Activated CD4-positive, alpha-beta T cell treated with anti-CD3 and anti-CD28 coated beads for 48 hours (primary cell): ENCODE measurements around the gene RLF.

Source experiments
- DNase-seq: peaks from one replicate; pipeline ENCODE4 v3.0.0-alpha.2; 2020

The RLF gene, protein sequence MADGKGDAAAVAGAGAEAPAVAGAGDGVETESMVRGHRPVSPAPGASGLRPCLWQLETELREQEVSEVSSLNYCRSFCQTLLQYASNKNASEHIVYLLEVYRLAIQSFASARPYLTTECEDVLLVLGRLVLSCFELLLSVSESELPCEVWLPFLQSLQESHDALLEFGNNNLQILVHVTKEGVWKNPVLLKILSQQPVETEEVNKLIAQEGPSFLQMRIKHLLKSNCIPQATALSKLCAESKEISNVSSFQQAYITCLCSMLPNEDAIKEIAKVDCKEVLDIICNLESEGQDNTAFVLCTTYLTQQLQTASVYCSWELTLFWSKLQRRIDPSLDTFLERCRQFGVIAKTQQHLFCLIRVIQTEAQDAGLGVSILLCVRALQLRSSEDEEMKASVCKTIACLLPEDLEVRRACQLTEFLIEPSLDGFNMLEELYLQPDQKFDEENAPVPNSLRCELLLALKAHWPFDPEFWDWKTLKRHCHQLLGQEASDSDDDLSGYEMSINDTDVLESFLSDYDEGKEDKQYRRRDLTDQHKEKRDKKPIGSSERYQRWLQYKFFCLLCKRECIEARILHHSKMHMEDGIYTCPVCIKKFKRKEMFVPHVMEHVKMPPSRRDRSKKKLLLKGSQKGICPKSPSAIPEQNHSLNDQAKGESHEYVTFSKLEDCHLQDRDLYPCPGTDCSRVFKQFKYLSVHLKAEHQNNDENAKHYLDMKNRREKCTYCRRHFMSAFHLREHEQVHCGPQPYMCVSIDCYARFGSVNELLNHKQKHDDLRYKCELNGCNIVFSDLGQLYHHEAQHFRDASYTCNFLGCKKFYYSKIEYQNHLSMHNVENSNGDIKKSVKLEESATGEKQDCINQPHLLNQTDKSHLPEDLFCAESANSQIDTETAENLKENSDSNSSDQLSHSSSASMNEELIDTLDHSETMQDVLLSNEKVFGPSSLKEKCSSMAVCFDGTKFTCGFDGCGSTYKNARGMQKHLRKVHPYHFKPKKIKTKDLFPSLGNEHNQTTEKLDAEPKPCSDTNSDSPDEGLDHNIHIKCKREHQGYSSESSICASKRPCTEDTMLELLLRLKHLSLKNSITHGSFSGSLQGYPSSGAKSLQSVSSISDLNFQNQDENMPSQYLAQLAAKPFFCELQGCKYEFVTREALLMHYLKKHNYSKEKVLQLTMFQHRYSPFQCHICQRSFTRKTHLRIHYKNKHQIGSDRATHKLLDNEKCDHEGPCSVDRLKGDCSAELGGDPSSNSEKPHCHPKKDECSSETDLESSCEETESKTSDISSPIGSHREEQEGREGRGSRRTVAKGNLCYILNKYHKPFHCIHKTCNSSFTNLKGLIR (N-terminal part only)

DNA sequence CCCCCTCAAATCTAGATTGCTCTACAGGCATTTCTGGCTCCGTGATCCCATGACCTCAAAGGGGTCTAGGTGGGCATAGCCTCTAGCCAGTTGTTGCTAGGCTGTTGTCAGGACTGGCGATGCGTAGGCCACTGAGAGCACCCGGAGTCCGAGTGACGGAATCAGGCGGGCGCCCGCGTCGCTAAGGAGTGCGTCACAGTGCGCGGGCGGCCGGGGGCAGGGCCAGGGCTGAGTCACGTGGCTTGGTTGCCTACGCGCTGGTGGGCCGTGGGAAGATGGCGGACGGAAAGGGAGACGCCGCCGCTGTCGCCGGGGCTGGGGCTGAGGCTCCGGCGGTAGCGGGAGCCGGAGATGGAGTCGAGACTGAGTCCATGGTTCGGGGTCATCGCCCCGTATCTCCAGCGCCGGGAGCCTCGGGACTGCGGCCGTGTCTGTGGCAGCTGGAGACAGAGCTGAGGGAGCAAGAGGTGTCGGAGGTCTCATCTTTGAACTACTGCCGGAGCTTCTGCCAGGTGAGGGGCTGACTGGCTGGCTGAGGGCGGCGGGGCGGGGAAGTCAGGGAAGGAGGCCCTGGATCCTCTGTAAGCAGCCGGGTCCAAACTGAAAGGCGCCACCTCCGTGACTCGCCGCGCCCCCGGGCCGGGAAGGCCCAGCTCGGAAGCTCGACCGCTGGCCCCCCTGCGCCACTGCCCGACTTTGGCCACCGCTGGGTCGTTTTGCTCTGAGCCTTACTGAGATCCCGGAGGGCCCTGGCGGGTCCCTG is at the start of gene RLF:
Gene RLF (plus strand): TSS at position 263 of the 763 bp plus-strand sequence. CDS start 13 bp downstream, at position 276.
- DNase-seq = peak; percentile 98

- no peak for DNase-seq
Observed at GRCh38 chr1:40114400-40114799, 46.8 kb upstream of the RLF start.

DNA sequence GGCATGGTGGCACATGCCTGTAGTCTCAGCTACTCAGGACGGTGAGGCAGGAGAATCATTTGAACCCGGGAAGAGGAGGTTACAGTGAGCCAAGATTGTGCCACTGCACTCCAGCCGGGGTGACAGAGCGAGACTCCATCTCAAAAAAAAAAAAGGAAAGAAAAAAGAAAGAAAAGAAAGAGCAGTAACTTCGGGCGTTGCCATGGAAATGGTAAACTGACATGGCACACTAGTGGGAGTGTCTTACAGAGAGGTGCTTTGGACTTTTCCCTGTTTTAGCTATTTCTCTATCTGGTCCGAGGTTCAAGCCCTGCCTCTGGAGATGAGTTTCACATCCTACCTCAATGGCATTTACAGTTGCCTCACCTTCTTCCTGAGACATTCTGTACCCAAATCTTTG is 41.1 kb upstream of the RLF start:
- DNase-seq = no peak

- no peak for DNase-seq
Observed at GRCh38 chr1:40122855-40123254, 38.3 kb upstream of the RLF start.

DNA sequence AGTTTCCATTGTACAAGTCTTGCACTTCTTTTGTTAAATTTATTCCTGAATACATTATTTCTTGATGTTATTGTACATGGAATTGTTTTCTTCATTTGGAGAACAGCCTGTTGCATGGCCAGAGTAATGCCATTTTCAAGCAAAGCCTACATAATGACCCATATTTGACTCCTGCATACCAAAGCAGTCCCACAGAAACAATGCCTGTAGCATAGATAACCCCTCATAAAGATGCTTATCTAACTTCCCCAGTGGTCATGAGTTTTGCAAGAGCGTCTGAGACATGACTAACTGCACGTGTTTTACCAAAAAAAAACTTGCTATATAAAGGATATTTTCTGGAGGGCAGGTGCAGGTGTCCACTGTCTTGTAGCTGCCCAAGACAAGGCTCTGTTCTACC is 30.3 kb upstream of the RLF start:
- DNase-seq = no peak

DNA sequence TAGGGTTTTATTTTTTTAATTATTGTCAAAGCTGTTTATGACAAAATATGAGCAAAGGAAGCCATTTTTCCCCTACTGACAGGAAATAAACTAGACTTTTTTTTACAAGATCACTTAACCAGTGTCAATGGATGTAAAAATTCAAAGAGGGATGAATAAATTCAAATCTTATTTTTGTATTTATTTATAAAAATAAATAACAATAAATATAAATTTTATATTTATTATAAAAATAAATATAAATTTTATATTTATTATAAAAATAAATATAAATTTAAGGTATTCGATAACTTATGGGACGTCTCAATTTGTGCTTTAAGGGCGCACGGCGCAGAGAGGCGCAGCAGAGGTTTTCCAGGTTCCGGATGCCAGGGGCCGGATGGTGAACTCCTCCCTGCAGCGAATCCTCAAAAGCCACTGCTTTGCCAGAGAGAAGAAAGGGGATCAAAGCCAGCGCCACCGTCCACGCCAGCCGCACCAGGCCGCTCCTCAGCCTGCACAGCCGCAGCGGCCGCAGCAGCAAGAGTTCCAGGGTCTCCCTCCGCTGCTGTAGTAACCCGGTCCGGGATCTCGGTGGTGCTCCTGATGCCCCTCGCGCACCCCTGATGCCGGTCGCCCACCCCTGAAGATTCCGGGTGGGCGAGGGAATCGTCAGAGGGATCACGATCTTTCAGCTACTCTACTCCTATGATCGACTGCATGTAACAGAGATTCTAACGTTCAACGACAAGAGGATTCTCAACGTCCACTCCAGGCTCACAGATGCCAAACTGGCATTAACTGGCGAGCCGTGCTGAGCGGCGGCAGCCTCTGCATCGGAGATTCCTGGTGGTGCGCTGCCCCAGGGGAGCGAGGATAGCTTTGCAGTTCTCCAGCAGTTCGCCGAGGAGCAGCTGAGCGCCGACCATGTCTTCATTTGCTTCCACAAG is 28.5 kb upstream of the RLF start:
- DNase-seq = no peak

DNA sequence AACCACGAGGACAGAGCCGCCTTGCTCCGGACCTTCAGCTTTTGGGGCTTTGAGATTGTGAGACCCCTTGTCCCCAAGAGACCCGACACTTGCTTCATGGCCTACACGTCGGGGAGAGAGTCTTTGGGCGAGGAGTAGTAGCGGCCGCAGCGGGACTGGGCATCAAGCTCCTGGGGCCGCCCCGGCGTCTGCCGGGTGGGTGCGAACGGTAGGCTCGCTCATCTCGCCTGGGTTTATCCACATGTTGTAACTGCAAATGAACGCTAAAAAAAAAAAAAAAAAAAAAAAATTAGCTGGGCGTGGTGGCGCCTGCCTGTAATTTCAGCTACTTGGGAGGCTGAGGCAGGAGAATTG is 27.9 kb upstream of the RLF start:
- no peak for DNase-seq

DNA sequence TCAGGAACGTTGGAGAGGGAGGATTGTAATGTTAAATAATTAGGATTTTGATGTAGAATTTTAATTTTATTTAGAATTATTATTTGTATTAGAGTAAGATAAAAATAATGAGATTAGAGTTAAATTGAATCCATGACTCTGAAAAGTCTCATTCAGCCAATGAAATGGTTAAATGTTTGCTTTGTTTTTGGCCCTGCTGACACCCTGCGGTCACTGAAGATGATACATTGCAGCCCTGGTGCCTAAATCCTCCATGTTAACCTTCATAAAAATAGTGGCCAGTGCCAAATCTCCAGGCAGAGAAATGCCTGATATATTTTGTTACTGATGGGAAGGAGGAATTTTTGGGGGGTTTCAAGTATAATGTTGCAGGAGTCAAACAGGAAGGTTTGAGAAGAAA is 27.3 kb upstream of the RLF start:
- DNase-seq = no peak

- no peak for DNase-seq
Observed at GRCh38 chr1:40140211-40140973, 20.8 kb upstream of the RLF start.

GRCh38 chr1:40141878-40142535 is 19.2 kb upstream of the RLF start:
- no peak for DNase-seq

DNA sequence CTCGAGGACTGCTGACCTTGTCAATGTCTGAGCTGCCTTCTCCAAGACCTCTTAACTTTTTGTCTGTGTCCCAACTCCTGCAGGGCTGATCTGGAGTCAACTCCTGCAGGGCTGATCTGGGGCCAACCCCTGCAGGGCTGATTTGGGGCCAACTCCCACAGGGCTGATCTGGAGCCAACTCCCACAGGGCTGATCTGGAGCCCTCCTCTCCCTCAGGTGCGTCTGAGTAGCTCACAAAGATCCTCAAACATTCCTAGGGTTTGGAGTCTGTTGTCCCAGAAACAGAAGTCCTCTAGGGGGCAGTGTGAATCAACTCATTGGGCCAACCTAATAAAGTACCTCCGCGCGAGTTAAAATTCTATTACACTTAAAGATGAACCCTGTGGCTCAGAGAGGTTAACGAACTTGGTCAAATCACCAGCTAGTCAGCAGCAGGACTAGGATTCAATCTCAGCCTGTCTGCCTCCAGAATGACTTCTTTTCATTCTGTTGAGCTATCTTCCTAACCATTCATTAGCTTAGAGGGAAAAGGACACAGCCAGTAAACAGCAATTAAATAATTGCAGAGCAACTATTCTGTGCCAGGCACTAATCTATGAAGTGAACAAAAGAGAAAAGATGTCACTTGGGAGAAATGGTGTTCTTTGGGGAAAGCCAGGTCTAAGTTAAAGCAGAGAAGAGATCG is 17.2 kb upstream of the RLF start:
- DNase-seq = peak; percentile 60

- no peak for DNase-seq
Observed at GRCh38 chr1:40151457-40152079, 9.6 kb upstream of the RLF start.

DNA sequence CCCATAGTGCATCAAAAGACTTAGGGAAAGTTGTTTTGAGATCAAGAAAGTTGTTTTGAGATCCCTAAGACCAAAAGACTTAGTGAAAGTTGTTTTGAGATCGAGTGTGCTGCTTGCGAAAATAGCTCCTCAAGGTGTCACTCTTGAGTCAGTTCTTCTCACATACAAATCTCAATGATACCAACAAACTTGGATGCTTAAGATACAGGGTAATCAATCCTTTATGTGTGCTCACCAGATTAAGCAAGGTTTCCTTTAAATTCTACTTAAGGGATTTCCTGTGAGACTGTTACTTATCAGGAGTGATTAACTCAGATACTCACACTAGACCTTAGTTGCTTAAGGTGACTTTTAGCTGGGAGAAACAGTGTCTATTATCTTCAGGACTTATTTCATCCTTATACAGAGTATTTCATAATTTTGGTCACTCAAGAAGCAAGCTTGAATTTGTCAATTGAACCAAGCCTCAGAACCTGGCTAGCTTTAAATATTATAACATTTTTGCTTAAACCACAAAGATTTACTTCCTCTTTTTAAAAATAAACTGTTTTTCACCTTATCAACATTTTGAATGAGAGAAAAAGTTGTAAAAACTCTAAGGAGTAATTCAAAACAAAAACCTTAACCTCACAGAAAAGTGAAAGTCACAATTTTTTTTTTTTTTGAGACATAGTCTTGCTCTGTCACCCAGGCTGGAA is 8.0 kb upstream of the RLF start:
- peak; percentile 25 for DNase-seq

DNA sequence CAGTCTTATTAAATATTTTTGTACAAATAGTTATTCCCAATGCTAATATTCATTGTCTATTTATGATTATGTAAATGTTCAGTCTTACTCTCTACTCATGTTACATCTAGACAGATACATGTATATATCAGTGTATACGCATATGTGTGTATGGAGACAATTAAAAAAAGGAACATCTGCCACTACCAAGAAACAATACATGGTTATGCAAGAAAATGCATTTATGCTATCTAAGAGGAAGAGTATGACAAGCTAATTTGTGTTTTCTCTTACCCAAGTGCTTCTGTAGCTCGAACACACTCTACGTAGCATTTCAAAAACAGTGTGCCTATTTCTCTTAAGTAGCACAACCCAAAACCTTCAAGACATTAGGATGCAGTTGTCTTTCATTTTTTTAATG is 6.1 kb upstream of the RLF start:
- no peak for DNase-seq

DNA sequence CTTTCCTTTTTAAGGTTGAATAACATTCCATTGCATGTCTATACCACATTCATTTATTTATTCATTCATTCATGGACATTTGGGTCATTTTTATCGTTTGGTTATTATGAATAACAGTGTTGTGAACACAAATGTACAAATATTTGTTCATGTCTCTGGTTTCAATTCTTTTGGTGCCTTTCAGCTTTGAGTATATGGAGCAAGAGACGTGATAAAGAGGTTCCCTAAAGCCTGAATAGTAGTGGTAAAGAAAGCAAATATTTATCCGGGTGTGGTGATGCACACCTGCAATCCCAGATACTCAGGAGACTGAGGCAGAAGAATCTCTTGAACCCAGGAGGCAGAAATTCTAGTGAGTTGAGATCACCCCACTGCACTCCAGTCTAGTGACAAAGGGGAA is 5.3 kb upstream of the RLF start:
- no peak for DNase-seq

DNA sequence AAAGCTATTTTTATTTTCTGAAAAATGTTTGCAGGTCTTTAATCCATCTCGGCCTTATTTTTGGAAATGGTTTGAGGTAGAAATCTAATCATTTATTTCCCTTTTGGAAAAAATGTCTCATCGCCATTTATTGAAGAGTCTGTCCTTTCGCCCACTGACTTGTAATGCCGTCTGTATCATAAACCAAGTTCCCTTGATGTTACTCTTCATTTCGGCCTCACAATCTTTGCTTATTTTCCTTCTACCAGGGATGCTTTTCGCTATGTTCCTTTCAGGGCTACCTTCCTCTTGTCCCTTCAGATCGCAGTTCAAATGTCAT is 422 bp upstream of the RLF start:
- DNase-seq = no peak

DNA sequence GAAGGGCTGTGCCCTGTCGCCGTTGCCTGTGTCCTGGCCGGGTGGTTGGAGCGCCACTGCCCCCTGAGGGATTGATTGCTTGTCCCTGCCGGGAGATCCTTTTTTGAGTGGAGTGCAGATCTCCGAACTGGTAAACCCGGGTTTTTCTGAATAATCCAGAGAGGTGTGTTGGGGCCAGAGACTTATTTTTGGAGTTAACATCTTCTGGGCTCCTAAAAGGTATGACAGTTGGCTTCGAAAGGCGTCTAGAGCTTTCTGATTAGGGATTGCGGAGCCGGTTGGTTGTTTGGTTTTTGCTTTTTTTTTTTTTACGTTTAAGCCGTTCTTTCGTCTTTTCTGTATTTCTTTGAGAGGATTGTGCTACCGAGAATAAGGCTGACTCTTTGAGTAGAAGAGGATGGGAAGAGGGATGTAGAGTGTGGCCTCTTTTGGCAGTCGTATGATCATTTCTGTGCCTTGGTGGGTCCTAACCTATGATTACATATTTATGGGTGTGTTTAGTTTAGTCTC is 756 bp downstream of the RLF start:
- no peak for DNase-seq
